MCF 10A (cell line): ENCODE results near the gene ANGPTL2. TPM values are rescaled to one million over a fixed set of nuclear protein-coding genes. Genes with fewer than 3 reads are reported as not detected.

Experiments used
- BruUV-seq: library from RNA; stranded (reverse); fragments of 400-500 nt; replicated peaks from 2 replicates; lab custom pipeline; 2021; lab: Mats Ljungman, UMichigan
- CTCF ChIA-PET: fragments of 300-600 bp; sonication (Branson Sonifier 250); formaldehyde crosslinking; extraction: SDS; loops from one replicate; lab custom pipeline; 2021; ENCODE audit warnings: antibody characterized with exemption, inconsistent platforms; lab: Yijun Ruan, JAX
- POLR2A ChIA-PET: fragments of 300-600, 350-650 bp; sonication (Branson Sonifier 250); formaldehyde crosslinking; extraction: SDS; loops from one replicate; lab custom pipeline; 2020; ENCODE audit warnings: antibody characterized with exemption, inconsistent platforms; lab: Yijun Ruan, JAX
- DNase-seq: peaks from one replicate; pipeline ENCODE4 v3.0.0-alpha.2; 2018; ENCODE audit not compliant: unreplicated experiment
- H3K27ac Mint-ChIP-seq: one replicate; pipeline ENCODE4 v1.8.0; 2022; ENCODE audit warnings: mild to moderate bottlenecking, low read depth, mixed read lengths; ENCODE audit not compliant: unreplicated experiment
- H3K27me3 Mint-ChIP-seq: one replicate; pipeline ENCODE4 v1.8.0; 2022; ENCODE audit warnings: mixed read lengths; ENCODE audit not compliant: insufficient read depth, unreplicated experiment
- H3K36me3 Mint-ChIP-seq: one replicate; pipeline ENCODE4 v1.8.0; 2022; ENCODE audit warnings: mild to moderate bottlenecking, moderate library complexity, mixed read lengths; ENCODE audit not compliant: insufficient read depth, unreplicated experiment
- H3K4me1 Mint-ChIP-seq: one replicate; pipeline ENCODE4 v1.8.0; 2022; ENCODE audit warnings: mixed read lengths; ENCODE audit not compliant: insufficient read depth, unreplicated experiment
- H3K4me3 Mint-ChIP-seq: one replicate; pipeline ENCODE4 v1.8.0; 2022; ENCODE audit warnings: mild to moderate bottlenecking, moderate library complexity, mixed read lengths; ENCODE audit not compliant: unreplicated experiment
- H3K9me3 Mint-ChIP-seq: one replicate; pipeline ENCODE4 v1.8.0; 2022; ENCODE audit warnings: mixed read lengths; ENCODE audit not compliant: unreplicated experiment
- CTCF ChIP-seq: fragments of 200-600 bp; IDR thresholded peaks from one replicate; pipeline ENCODE4 v1.8.0; 2022; ENCODE audit warnings: antibody characterized with exemption, mild to moderate bottlenecking; ENCODE audit not compliant: unreplicated experiment
- intact Hi-C: fragments of 100-400 bp; cut with micrococcal nuclease; formaldehyde crosslinking; loops from 2 replicates; pipeline ENCODE4 v1.14.1; 2022
- total RNA-seq: library from RNA; stranded (reverse); gene quantifications from 2 replicates; pipeline ENCODE4 v1.2.3, GENCODE V29; 2022

The ANGPTL2 gene
- total RNA-seq, 1 experiment from 2014 or later: not detected

- ChIA-PET CTCF (interaction anchor here (0.6 to 0.7 kb wide), 3 partner anchors 173 to 674 kb away, joined by 3 read pairs; no protein-coding TSS in a partner anchor), POLR2A (interaction anchor here (0.7 to 1.6 kb wide), 4 partner anchors 10 to 38 kb away, joined by 3 to 6 read pairs (median 5); no protein-coding TSS in a partner anchor)
- TSS peak; percentile 33 for BruUV-seq
- intact Hi-C loops: no loop called here
- TF ChIP-seq CTCF: no peak
- H3K4me1 Mint-ChIP-seq: peaks cover 24% of the 10 kb centered on the region
- no peaks in the 10 kb centered on the region for H3K36me3 Mint-ChIP-seq
- peak overlapping the region; percentile 86 for H3K27ac Mint-ChIP-seq
- no peaks in the 10 kb centered on the region for H3K9me3 Mint-ChIP-seq
- H3K27me3 Mint-ChIP-seq: no peaks in the 10 kb centered on the region
- H3K4me3 Mint-ChIP-seq: no peak overlapping the region
- peak; percentile 97 for DNase-seq
Measured at GRCh38 chr9:127166651-127167524, 44.5 kb upstream of the ANGPTL2 start.

GRCh38 chr9:127166111-127166510 lies 43.7 kb upstream of the ANGPTL2 start:
- no peaks in the 10 kb centered on the region for H3K36me3 Mint-ChIP-seq
- H3K27ac Mint-ChIP-seq: peak overlapping the region; percentile 86
- H3K27me3 Mint-ChIP-seq: no peaks in the 10 kb centered on the region
- intact Hi-C loops: no loop called here
- POLR2A ChIA-PET: interaction anchor here (0.7 to 1.6 kb wide), 4 partner anchors 10 to 285 kb away, joined by 3 to 6 read pairs (median 4); partner anchors contain the start of genes LRSAM1 and RPL12
- TF ChIP-seq CTCF: no peak
- CTCF ChIA-PET: interaction anchor here (0.6 kb wide), 1 partner anchor 675 kb away, joined by 3 read pairs; no protein-coding TSS in a partner anchor
- DNase-seq: no peak
- peaks cover 27% of the 10 kb centered on the region for H3K4me1 Mint-ChIP-seq
- no TSS peak for BruUV-seq
- H3K4me3 Mint-ChIP-seq: no peak overlapping the region
- no peaks in the 10 kb centered on the region for H3K9me3 Mint-ChIP-seq

GRCh38 chr9:127165116-127165515 lies 42.7 kb upstream of the ANGPTL2 start:
- CTCF ChIA-PET: interaction anchor here (1.3 kb wide), 1 partner anchor 34 kb away, joined by 3 read pairs; no protein-coding TSS in a partner anchor
- peaks cover 27% of the 10 kb centered on the region for H3K4me1 Mint-ChIP-seq

More at GRCh38 chr9:127165116-127165515, 42.7 kb upstream of the ANGPTL2 start:
- DNase-seq: no peak
- POLR2A ChIA-PET: interaction anchor here (0.6 to 0.7 kb wide), 2 partner anchors 356 to 439 kb away, joined by 4 read pairs; no protein-coding TSS in a partner anchor
- no peaks in the 10 kb centered on the region for H3K9me3 Mint-ChIP-seq
- no peak overlapping the region for H3K27ac Mint-ChIP-seq
- H3K27me3 Mint-ChIP-seq: no peaks in the 10 kb centered on the region
- H3K4me3 Mint-ChIP-seq: no peak overlapping the region
- no peak for TF ChIP-seq CTCF
- intact Hi-C loops: no loop called here
- H3K36me3 Mint-ChIP-seq: no peaks in the 10 kb centered on the region
- BruUV-seq: no TSS peak
